Choroid plexus epithelial cell (primary cell): ENCODE results near the gene HIVEP2.

Experiments
- DNase-seq: peaks from one replicate; pipeline ENCODE4 v3.0.0-alpha.2; 2010; ENCODE audit warnings: low read depth
- H3K4me3 ChIP-seq: 2 replicates; pipeline ENCODE4 v1.5.1; 2011; ENCODE audit warnings: low read depth, mild to moderate bottlenecking, control low read depth, low read length, moderate library complexity
- TF ChIP-seq, protein P1 (sequence below): conservative IDR thresholded peaks from 2 replicates; pipeline ENCODE4 v1.5.1; 2011; ENCODE audit warnings: low read depth, mild to moderate bottlenecking, control low read depth, inconsistent platforms, low read length, moderate library complexity

Gene HIVEP2

DNA sequence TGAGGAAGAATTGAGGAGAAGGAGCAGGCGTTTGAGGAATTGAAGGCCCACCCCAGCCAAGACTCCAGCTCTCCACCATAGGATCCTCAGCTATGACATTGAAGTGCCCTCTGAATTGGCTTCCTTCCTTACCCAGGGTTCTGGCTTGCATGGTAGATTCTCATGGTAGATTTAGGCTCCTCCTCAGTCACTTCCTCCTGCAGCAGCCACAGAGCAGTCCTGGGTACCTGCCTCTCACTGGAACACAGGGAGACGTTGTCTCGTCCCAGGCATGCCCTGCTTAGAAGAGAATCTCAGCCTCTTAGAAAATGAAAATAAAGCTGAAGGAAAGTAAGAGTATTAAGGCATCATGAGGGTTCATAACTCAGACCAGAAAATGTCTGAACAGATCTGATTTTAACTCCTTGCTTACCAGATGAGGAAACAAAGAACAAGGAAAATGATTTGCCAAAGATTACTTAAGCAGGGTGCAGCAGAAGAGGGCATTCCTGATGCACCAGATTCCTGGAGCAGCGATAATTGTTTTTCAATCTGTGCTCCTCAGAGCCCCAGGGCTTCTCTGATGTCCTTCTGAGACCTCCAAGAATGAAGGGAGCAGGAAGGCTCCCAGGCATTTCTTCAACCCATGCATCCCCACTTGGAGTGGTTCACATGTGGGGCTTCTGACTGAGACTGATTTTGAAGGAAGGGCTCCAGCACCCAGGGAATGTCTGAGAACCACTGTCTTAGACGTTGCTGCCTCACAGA, 219.8 kb downstream of the HIVEP2 start:
- TF ChIP-seq, protein P1, sequence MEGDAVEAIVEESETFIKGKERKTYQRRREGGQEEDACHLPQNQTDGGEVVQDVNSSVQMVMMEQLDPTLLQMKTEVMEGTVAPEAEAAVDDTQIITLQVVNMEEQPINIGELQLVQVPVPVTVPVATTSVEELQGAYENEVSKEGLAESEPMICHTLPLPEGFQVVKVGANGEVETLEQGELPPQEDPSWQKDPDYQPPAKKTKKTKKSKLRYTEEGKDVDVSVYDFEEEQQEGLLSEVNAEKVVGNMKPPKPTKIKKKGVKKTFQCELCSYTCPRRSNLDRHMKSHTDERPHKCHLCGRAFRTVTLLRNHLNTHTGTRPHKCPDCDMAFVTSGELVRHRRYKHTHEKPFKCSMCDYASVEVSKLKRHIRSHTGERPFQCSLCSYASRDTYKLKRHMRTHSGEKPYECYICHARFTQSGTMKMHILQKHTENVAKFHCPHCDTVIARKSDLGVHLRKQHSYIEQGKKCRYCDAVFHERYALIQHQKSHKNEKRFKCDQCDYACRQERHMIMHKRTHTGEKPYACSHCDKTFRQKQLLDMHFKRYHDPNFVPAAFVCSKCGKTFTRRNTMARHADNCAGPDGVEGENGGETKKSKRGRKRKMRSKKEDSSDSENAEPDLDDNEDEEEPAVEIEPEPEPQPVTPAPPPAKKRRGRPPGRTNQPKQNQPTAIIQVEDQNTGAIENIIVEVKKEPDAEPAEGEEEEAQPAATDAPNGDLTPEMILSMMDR, result no peak
- no peak for DNase-seq
- no peak overlapping the region for H3K4me3 ChIP-seq

- TF ChIP-seq, protein P1, result no peak
- no peak overlapping the region for H3K4me3 ChIP-seq
Observed at GRCh38 chr6:142722841-142723240, 222.1 kb downstream of the HIVEP2 start.

GRCh38 chr6:142722012-142722411, 223.0 kb downstream of the HIVEP2 start:
- TF ChIP-seq, protein P1, result no peak
- no peak overlapping the region for H3K4me3 ChIP-seq
- no peak for DNase-seq

More at GRCh38 chr6:142722841-142723240, 222.1 kb downstream of the HIVEP2 start:
- no peak for DNase-seq

GRCh38 chr6:142721215-142721920, 223.6 kb downstream of the HIVEP2 start:
- TF ChIP-seq, protein P1, result no peak
- no peak for DNase-seq
- H3K4me3 ChIP-seq, result no peak overlapping the region

GRCh38 chr6:142718667-142719191, 226.2 kb downstream of the HIVEP2 start:
- no peak overlapping the region for H3K4me3 ChIP-seq
- TF ChIP-seq, protein P1, result no peak

GRCh38 chr6:142716097-142716496, 228.9 kb downstream of the HIVEP2 start:
- TF ChIP-seq, protein P1, result no peak
- no peak for DNase-seq
- H3K4me3 ChIP-seq, result no peak overlapping the region

More at GRCh38 chr6:142718667-142719191, 226.2 kb downstream of the HIVEP2 start:
- no peak for DNase-seq
